Measurements from ENCODE around the gene GOLGA8T.
"Not testable (repeated sequence)": the region's sequence is repeated elsewhere in the genome, so short reads cannot be mapped to it uniquely, and the experiment has no call there.

GOLGA8T gene

DNA sequence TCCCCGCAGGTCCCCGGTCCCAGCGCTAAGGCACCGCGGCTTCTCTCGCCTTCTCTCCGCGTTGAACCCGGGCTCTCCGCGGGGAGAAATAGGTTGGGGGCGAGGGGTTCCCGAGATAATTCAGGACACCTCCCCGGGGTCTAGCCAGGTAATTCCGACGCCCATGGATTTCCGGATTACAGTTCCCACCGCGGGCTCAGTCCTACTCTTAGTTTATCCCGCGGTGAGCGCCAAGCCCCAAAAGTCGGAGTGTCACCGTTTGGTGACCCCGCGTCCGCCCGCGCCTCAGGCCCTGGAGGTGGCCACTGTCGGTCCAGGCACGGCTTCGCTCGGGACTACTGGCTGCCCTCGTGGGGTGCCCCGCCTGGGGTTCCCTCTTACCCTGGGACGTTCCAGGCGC is 56.8 kb downstream of the GOLGA8T start:
- not testable (repeated sequence) for DNase-seq

GRCh38 chr15:30192119-30192745 is 57.4 kb downstream of the GOLGA8T start:
- DNase-seq, result not testable (repeated sequence)

DNA sequence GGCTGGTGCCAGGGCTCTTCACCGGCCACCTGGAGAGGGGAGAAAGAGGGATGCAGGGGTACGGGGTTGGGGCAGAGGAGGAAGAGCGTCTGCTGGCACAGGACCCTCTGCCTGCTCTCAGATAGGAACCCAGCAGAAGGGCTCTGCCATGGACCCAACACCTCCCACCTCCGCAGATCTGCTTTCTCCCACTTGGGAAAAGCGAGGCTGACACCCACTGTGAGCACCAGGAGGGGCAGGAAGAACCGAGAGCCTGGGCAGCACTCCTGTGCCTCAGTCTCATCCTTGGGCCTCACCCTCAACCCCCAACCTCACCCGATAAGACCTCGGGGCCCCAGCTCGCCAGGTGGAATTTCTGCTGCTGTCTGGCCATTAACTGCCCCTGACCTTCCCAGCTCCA is 58.0 kb downstream of the GOLGA8T start:
- not testable (repeated sequence) for DNase-seq

All from activated CD4-positive, alpha-beta T cell treated with anti-CD3 and anti-CD28 coated beads, Interleukin-10, Interleukin-2, amounts not matched to agents 100 ng/mL and 50 ng/mL, durations not matched to agents 16 hours and 8 hours (primary cell).